Peyer's patch (tissue), 4 donors: ENCODE results near the gene PES1. TPM values are rescaled to one million over a fixed set of nuclear protein-coding genes. Genes with fewer than 3 reads are reported as not detected.

Experiments used
- DNase-seq, 3 donors: peaks; one replicate each; pipeline ENCODE4 v3.0.0-alpha.2; 2017 to 2019
- H3K27ac ChIP-seq, 4 donors: fragments of 200-600 bp; sonication (generic); one replicate each; pipeline ENCODE4 v1.5.1; 2016 to 2019
- H3K27me3 ChIP-seq, 2 donors: fragments of 200-600 bp; sonication (generic); one replicate each; pipeline ENCODE4 v1.5.1; 2019
- H3K36me3 ChIP-seq, 3 donors: fragments of 200-600 bp; sonication (generic); one replicate each; pipeline ENCODE4 v1.5.1; 2016 to 2019
- H3K4me1 ChIP-seq, 4 donors: fragments of 200-600 bp; sonication (generic); one replicate each; pipeline ENCODE4 v1.5.1; 2016 to 2019
- H3K4me3 ChIP-seq, 4 donors: fragments of 200-600 bp; sonication (generic); 1 replicate in 3 of 4; 2 replicates in 1 of 4; pipeline ENCODE4 v1.5.1; 2016 to 2019; ENCODE audit warnings: mild to moderate bottlenecking in 1 of 4
- H3K9me3 ChIP-seq, 4 donors: fragments of 200-600 bp; sonication (generic); one replicate each; pipeline ENCODE4 v1.5.1; 2016 to 2019; ENCODE audit warnings: mild to moderate bottlenecking in 1 of 4
- POLR2A ChIP-seq, 2 donors: fragments of 450-650 bp; IDR thresholded peaks; one replicate each; pipeline ENCODE4 v1.5.1; 2017; ENCODE audit warnings: antibody characterized with exemption in 2 of 2, mild to moderate bottlenecking in 2 of 2, moderate library complexity in 2 of 2
- total RNA-seq, 4 donors: library from RNA; depleted of rRNA; stranded (reverse); fragments of >200 nt; gene quantifications; one replicate each; pipeline ENCODE4 v1.1.0, GENCODE V29; 2016
- TF ChIP-seq, protein P1 (sequence below), 6 experiments: fragments of 450-650 bp in 4 of 6; fragments of 200-600 bp in 2 of 6; sonication (generic) in 1 of 6; IDR thresholded peaks; one replicate each; pipeline ENCODE4 v1.5.1; 2017 to 2019; ENCODE audit warnings: antibody characterized with exemption in 6 of 6, mild to moderate bottlenecking in 3 of 6, moderate library complexity in 1 of 6

Gene PES1
- total RNA-seq, 4 donors from 2014 or later = 28.4 to 49.5 (median 38.4) TPM

DNA sequence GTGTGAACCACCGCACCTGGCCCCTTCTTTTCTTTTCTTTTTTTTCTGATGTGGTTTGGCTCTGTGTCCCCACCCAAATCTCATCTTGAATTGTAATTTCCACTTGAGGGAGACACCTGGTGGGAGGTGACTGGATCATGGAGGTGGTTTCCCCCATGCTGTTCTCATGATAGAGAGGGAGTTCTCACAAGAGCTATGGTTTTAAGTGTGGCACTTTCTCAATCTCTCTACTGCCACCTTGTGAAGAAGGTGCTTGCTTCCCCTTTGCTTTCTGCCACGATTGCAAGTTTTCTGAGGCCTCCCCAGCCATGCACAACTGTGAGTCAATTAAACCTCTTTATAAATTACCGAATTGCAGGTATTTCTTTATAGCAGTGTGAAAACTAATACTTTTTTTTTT is 10.3 kb upstream of the PES1 start:
- TF ChIP-seq POLR2A (IDR thresholded peaks at IDR 0.05) = no peak
- TF ChIP-seq, protein P1, sequence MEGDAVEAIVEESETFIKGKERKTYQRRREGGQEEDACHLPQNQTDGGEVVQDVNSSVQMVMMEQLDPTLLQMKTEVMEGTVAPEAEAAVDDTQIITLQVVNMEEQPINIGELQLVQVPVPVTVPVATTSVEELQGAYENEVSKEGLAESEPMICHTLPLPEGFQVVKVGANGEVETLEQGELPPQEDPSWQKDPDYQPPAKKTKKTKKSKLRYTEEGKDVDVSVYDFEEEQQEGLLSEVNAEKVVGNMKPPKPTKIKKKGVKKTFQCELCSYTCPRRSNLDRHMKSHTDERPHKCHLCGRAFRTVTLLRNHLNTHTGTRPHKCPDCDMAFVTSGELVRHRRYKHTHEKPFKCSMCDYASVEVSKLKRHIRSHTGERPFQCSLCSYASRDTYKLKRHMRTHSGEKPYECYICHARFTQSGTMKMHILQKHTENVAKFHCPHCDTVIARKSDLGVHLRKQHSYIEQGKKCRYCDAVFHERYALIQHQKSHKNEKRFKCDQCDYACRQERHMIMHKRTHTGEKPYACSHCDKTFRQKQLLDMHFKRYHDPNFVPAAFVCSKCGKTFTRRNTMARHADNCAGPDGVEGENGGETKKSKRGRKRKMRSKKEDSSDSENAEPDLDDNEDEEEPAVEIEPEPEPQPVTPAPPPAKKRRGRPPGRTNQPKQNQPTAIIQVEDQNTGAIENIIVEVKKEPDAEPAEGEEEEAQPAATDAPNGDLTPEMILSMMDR (IDR thresholded peaks at IDR 0.05) = peak in 4 of 6 experiments; percentile 24 to 64 (median 60)
- DNase-seq = no peak
- no peak overlapping the region for H3K4me3 ChIP-seq
- H3K9me3 ChIP-seq = no peaks in the 10 kb centered on the region
- peaks cover 0 to 7% (median 3%) of the 10 kb centered on the region in 4 donors for H3K4me1 ChIP-seq
- no peaks in the 10 kb centered on the region for H3K27me3 ChIP-seq
- no peak overlapping the region for H3K27ac ChIP-seq
- H3K36me3 ChIP-seq = no peaks in the 10 kb centered on the region

DNA sequence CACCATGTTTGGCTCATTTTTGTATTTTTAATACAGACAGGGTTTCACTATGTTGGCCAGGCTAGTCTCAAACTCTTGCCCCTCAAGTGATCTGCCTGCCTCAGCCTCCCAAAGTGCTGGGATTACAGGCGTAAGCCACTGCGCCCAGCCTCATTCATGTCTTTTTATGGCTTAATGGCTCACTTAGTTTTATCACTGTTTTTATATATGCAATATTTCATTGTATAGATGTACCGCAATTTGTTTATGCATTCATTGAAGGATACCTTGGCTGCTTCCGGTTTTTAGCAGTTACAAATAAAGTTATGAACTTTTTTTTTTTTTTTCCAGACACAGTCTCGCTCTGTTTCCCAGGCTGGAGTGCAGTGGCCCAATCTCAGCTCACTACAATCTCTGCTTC is 9.8 kb upstream of the PES1 start:
- Histone ChIP-seq H3K9me3 (no peaks in the 10 kb centered on the region), H3K27ac (no peak overlapping the region), H3K4me1 (peaks cover 0 to 7% (median 3%) of the 10 kb centered on the region in 4 donors), H3K27me3 (no peaks in the 10 kb centered on the region), H3K4me3 (no peak overlapping the region), H3K36me3 (no peaks in the 10 kb centered on the region)
- no peak for DNase-seq
- TF ChIP-seq, protein P1 (IDR thresholded peaks at IDR 0.05) = no peak
- TF ChIP-seq POLR2A (IDR thresholded peaks at IDR 0.05) = no peak

DNA sequence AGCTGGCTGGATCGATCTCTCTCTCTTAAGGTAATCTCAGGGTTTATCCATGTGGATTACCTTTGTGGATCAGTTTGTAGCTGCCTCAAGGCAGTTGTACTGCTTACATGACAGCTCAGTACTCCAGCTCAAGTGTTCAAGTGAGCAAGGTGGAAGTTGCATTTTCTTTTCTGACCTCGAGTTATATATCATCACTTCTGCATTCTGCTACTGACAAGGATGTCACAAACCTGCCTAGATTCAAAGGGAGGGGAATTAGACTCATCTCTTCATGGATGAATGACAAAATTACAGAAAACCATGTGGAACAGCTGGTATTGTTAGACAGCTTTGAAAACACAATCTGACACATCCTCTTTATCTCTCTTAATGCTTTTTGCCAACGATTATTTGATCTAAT is 9.2 kb upstream of the PES1 start:
- Histone ChIP-seq H3K4me1 (peaks cover 0 to 3% (median 1%) of the 10 kb centered on the region in 4 donors), H3K36me3 (no peaks in the 10 kb centered on the region), H3K4me3 (no peak overlapping the region), H3K27ac (no peak overlapping the region), H3K27me3 (no peaks in the 10 kb centered on the region), H3K9me3 (no peaks in the 10 kb centered on the region)
- TF ChIP-seq, protein P1 (IDR thresholded peaks at IDR 0.05) = no peak
- no peak for TF ChIP-seq POLR2A (IDR thresholded peaks at IDR 0.05)
- no peak for DNase-seq

DNA sequence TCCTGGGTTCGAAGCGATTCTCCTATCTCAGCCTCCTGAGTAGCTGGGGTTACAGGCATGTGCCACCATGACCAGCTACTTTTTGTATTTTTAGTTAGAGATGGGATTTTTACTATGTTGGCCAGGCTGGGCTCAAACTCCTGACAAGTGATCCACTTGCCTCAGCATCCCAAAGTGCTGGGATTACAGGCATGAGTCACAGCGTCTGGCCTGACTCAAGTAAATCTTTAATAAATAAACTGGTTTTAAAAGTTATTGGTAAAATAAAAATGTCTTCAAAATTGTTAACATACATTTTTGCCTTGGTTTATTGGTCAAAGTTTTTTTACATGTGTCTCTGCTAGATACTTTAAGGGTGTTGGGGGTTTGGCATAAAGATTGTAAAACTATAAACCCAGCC is 7.3 kb upstream of the PES1 start:
- H3K9me3 ChIP-seq = no peaks in the 10 kb centered on the region
- no peak for DNase-seq
- no peak for TF ChIP-seq POLR2A (IDR thresholded peaks at IDR 0.05)
- TF ChIP-seq, protein P1 (IDR thresholded peaks at IDR 0.05) = no peak
- no peak overlapping the region for H3K4me3 ChIP-seq
- H3K27me3 ChIP-seq = no peaks in the 10 kb centered on the region
- no peaks in the 10 kb centered on the region for H3K4me1 ChIP-seq
- H3K27ac ChIP-seq = no peak overlapping the region
- no peaks in the 10 kb centered on the region for H3K36me3 ChIP-seq

DNA sequence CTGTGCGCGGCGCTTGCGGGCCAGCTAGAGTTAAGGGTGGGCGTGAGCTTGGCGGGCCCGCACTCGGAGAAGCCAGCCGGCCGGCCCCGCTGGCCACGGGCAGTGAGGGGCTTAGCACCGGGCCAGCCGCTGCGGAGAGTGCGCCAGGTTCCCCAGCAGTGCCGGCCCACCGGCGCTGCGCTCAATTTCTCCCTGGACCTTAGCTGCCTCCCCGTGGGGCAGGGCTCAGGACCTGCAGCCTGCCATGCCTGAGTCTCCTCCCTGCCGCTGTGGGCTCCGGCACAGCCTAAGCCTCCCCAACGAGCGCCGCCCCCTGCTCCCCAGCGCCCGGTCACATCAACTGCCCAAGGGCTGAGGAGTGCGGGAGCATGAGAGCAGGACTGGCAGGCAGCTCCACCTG is 5.2 kb upstream of the PES1 start:
- Histone ChIP-seq H3K4me1 (peaks cover 0 to 6% (median 2%) of the 10 kb centered on the region in 4 donors), H3K9me3 (no peaks in the 10 kb centered on the region), H3K4me3 (no peak overlapping the region), H3K27ac (no peak overlapping the region), H3K36me3 (no peaks in the 10 kb centered on the region), H3K27me3 (no peaks in the 10 kb centered on the region)
- DNase-seq = no peak
- no peak for TF ChIP-seq POLR2A (IDR thresholded peaks at IDR 0.05)
- TF ChIP-seq, protein P1 (IDR thresholded peaks at IDR 0.05) = no peak

DNA sequence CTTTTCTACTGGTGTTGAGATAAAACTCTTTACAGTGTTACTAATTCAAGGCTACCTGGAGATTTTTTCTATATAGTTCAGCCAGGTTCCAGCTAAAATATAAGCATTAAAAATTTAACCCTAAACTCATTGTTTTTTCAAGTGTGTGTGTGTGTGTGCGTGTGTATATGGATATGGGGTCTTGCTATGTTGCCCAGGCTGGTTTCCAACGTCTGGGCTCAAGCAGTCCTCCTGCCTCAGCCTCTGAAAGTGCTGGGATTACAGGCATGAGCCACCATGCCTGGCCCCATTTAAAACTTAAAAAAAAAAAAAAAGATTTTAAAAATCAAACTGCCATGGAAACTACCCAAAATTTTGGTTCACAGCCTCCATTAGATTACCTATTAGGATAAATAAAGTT is 4.5 kb upstream of the PES1 start:
- H3K27ac ChIP-seq = no peak overlapping the region
- no peak for DNase-seq
- peaks cover 0 to 6% (median 3%) of the 10 kb centered on the region in 4 donors for H3K4me1 ChIP-seq
- no peaks in the 10 kb centered on the region for H3K27me3 ChIP-seq
- TF ChIP-seq, protein P1 (IDR thresholded peaks at IDR 0.05) = no peak
- TF ChIP-seq POLR2A (IDR thresholded peaks at IDR 0.05) = no peak
- no peaks in the 10 kb centered on the region for H3K9me3 ChIP-seq
- H3K4me3 ChIP-seq = no peak overlapping the region
- H3K36me3 ChIP-seq = no peaks in the 10 kb centered on the region
